ENCODE results near the gene ATP5MK.

The ATP5MK gene

DNA sequence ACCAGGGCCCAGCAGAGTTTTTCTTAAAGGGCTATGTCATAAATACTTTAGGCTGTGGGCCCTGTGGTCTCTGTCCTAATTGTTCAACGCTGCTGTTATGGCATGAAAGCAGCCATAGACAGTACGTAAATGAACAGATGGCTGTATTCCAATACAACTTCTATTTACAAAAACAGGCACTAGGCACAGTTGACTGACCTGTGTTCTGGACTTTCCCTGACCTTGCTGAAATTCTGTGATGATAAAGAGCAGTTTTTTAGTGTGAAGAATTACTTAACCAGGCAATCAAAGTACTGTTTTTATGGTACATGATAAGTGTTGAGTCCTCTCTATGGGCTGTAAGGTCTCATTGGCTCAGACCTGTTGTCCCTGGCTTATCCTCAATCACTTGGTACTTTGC lies 17.3 kb upstream of the ATP5MK start:
- TF ChIP-seq, protein P1, sequence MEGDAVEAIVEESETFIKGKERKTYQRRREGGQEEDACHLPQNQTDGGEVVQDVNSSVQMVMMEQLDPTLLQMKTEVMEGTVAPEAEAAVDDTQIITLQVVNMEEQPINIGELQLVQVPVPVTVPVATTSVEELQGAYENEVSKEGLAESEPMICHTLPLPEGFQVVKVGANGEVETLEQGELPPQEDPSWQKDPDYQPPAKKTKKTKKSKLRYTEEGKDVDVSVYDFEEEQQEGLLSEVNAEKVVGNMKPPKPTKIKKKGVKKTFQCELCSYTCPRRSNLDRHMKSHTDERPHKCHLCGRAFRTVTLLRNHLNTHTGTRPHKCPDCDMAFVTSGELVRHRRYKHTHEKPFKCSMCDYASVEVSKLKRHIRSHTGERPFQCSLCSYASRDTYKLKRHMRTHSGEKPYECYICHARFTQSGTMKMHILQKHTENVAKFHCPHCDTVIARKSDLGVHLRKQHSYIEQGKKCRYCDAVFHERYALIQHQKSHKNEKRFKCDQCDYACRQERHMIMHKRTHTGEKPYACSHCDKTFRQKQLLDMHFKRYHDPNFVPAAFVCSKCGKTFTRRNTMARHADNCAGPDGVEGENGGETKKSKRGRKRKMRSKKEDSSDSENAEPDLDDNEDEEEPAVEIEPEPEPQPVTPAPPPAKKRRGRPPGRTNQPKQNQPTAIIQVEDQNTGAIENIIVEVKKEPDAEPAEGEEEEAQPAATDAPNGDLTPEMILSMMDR (IDR thresholded peaks at IDR 0.05; ENCODE audit: borderline replicate concordance, insufficient read depth, low read depth, low read length), result no peak
- no peak overlapping the region for H3K4me3 ChIP-seq (ENCODE audit: low read depth, low read length)

- TF ChIP-seq, protein P1 (IDR thresholded peaks at IDR 0.05; ENCODE audit: borderline replicate concordance, insufficient read depth, low read depth, low read length), result no peak
- peak overlapping the region; percentile 79 for H3K4me3 ChIP-seq (ENCODE audit: low read depth, low read length)
These were observed 1.0 kb upstream of the ATP5MK start for GRCh38 chr10:103397191-103397825.

GRCh38 chr10:103396789-103397087 lies 463 bp upstream of the ATP5MK start:
- peak overlapping the region; percentile 79 for H3K4me3 ChIP-seq (ENCODE audit: low read depth, low read length)
- TF ChIP-seq, protein P1 (IDR thresholded peaks at IDR 0.05; ENCODE audit: borderline replicate concordance, insufficient read depth, low read depth, low read length), result no peak

DNA sequence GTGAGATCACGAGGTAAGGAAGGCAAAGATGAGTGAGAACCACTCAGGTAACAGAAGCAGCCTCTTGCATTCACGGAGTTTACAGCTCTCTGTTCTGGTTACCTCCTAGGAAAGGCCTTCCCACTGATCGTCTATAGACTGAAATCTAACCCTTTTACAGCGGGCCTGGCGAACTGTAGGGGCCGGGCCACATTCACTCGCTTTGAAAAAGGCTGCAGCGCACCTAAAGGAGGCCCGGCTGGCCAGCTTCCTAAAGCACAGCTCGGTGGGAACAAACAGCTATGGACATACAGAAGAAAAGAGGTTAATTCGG lies 565 bp downstream of the ATP5MK start:
- peak overlapping the region; percentile 79 for H3K4me3 ChIP-seq (ENCODE audit: low read depth, low read length)
- TF ChIP-seq, protein P1 (IDR thresholded peaks at IDR 0.05; ENCODE audit: borderline replicate concordance, insufficient read depth, low read depth, low read length), result no peak

- no peak overlapping the region for H3K4me3 ChIP-seq (ENCODE audit: low read depth, low read length)
- TF ChIP-seq, protein P1 (IDR thresholded peaks at IDR 0.05; ENCODE audit: borderline replicate concordance, insufficient read depth, low read depth, low read length), result no peak
These were observed 2.1 kb downstream of the ATP5MK start for GRCh38 chr10:103394180-103394579.

GRCh38 chr10:103382769-103383168 lies 13.5 kb downstream of the ATP5MK start:
- TF ChIP-seq, protein P1 (IDR thresholded peaks at IDR 0.05; ENCODE audit: borderline replicate concordance, insufficient read depth, low read depth, low read length), result no peak
- H3K4me3 ChIP-seq (ENCODE audit: low read depth, low read length), result no peak overlapping the region

DNA sequence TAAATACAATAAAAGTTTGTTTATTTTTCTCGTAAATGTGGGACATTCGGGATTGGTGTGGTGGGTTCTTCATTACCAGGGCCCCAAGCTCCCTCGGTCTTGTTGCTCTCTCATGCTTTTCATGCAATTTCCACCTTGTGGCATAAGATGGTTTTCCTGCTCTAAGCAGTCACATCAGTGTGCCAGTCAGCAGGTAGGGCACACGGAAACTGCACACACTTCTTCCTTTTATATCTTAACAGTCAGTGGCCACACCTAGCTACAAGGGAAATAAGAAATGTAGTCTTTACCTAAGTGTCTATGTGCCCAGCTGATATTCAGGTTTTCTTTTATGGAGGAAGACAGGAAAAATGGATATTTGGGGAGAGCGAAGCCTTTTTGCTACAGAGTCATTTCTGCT lies 22.0 kb downstream of the ATP5MK start:
- TF ChIP-seq, protein P1 (IDR thresholded peaks at IDR 0.05; ENCODE audit: borderline replicate concordance, insufficient read depth, low read depth, low read length), result no peak
- H3K4me3 ChIP-seq (ENCODE audit: low read depth, low read length), result no peak overlapping the region
